Gastroesophageal sphincter (tissue), 4 donors: Measurements from ENCODE around the gene TULP4. TPM values are rescaled to one million over a fixed set of nuclear protein-coding genes. Genes with fewer than 3 reads are reported as not detected.
"Not testable (repeated sequence)": the region's sequence is repeated elsewhere in the genome, so short reads cannot be mapped to it uniquely, and the experiment has no call there.

Experiments
- ATAC-seq: fragments of 150-250 bp; one replicate; pipeline ENCODE4 v1.9.1; 2016; ENCODE audit warnings: mild to moderate bottlenecking, moderate library complexity
- H3K27ac ChIP-seq, 4 donors: fragments of 200-600 bp; sonication (generic) in 3 of 4; 1 replicate in 3 of 4; 2 replicates in 1 of 4; pipeline ENCODE4 v1.5.1; 2016 to 2019
- H3K27me3 ChIP-seq: fragments of 200-600 bp; sonication (generic); one replicate; pipeline ENCODE4 v1.5.1; 2019
- H3K36me3 ChIP-seq, 2 donors: fragments of 200-600 bp; sonication (generic); one replicate each; pipeline ENCODE4 v1.5.1; 2019; ENCODE audit warnings: control low read depth in 1 of 2
- H3K4me1 ChIP-seq, 3 donors: fragments of 200-600 bp; sonication (generic); 1 replicate in 2 of 3; 2 replicates in 1 of 3; pipeline ENCODE4 v1.5.1; 2016 to 2019; ENCODE audit warnings: control low read depth in 2 of 3
- H3K4me3 ChIP-seq, 2 donors: fragments of 200-600 bp; sonication (generic); one replicate each; pipeline ENCODE4 v1.5.1; 2019; ENCODE audit warnings: mild to moderate bottlenecking in 1 of 2, moderate library complexity in 1 of 2
- H3K9me3 ChIP-seq, 3 donors: fragments of 200-600 bp; sonication (generic); one replicate each; pipeline ENCODE4 v1.5.1; 2017 to 2019; ENCODE audit warnings: control low read depth in 2 of 3
- CTCF ChIP-seq, 4 experiments: fragments of 200-600 bp in 2 of 4; fragments of 450-650 bp in 2 of 4; sonication (generic) in 1 of 4; IDR thresholded peaks; one replicate each; pipeline ENCODE4 v1.5.1; 2017 to 2019; ENCODE audit warnings: antibody characterized with exemption in 4 of 4, mild to moderate bottlenecking in 2 of 4, moderate library complexity in 2 of 4
- EP300 ChIP-seq: sonication (generic); formaldehyde crosslinking; IDR thresholded peaks from one replicate; pipeline ENCODE4 v1.6.1; 2017; ENCODE audit warnings: antibody characterized with exemption, mild to moderate bottlenecking
- POLR2A ChIP-seq, 2 donors: fragments of 450-650 bp; IDR thresholded peaks; one replicate each; pipeline ENCODE4 v1.6.1; 2017; ENCODE audit warnings: antibody characterized with exemption in 2 of 2, mild to moderate bottlenecking in 2 of 2, moderate library complexity in 1 of 2
- POLR2AphosphoS5 ChIP-seq: sonication (generic); formaldehyde crosslinking; IDR thresholded peaks from one replicate; pipeline ENCODE4 v1.6.1; 2017; ENCODE audit warnings: antibody characterized with exemption
- WGBS, 2 donors: methylation state at CpG; one replicate each; pipeline ENCODE4 v1.1.5; 2018; ENCODE audit warnings: low coverage in 1 of 2; 5-methylcytosine and 5-hydroxymethylcytosine counted together
- total RNA-seq, 4 donors: library from RNA; depleted of rRNA; stranded (reverse); fragments of >200 nt; gene quantifications; one replicate each; pipeline ENCODE4 v1.1.0, GENCODE V29; 2016

The TULP4 gene
- total RNA-seq, 4 donors from 2014 or later: 159 to 244 (median 201) TPM

- H3K9me3 ChIP-seq: no peaks in the 10 kb centered on the region
- H3K36me3 ChIP-seq: no peaks in the 10 kb centered on the region
- no peak overlapping the region for H3K4me3 ChIP-seq
- no peaks in the 10 kb centered on the region for H3K4me1 ChIP-seq
- WGBS, 2 donors: 68 to 79% methylated on average over 5 of the region's 5 CpGs
- no peak for TF ChIP-seq POLR2A (IDR thresholded peaks at IDR 0.05)
- no peak for TF ChIP-seq CTCF (IDR thresholded peaks at IDR 0.05)
- TF ChIP-seq EP300: no peak
- TF ChIP-seq POLR2AphosphoS5: no peak
- H3K27me3 ChIP-seq: no peaks in the 10 kb centered on the region
- no peak for ATAC-seq
- no peak overlapping the region for H3K27ac ChIP-seq
These were observed 83.9 kb downstream of the TULP4 start for GRCh38 chr6:158396136-158396535.

- peaks cover 0 to 6% (median 0%) of the 10 kb centered on the region in 3 donors for H3K4me1 ChIP-seq
- H3K4me3 ChIP-seq: no peak overlapping the region
- no peak for ATAC-seq
- H3K9me3 ChIP-seq: no peaks in the 10 kb centered on the region
- WGBS, 2 donors: 88 to 89% methylated on average over 4 of the region's 4 CpGs
- H3K27ac ChIP-seq: no peak overlapping the region
- TF ChIP-seq CTCF (IDR thresholded peaks at IDR 0.05) (no peak), EP300 (no peak), POLR2AphosphoS5 (no peak), POLR2A (IDR thresholded peaks at IDR 0.05) (no peak)
- H3K27me3 ChIP-seq: no peaks in the 10 kb centered on the region
- H3K36me3 ChIP-seq: no peaks in the 10 kb centered on the region
These were observed 85.3 kb downstream of the TULP4 start for GRCh38 chr6:158397578-158397977.

GRCh38 chr6:158398252-158399024 lies 86.2 kb downstream of the TULP4 start:
- WGBS, 2 donors: 55 to 56% methylated on average over 2 to 3 of the region's 3 CpGs
- H3K4me1 ChIP-seq: peaks cover 0 to 6% (median 0%) of the 10 kb centered on the region in 3 donors
- H3K36me3 ChIP-seq: no peaks in the 10 kb centered on the region
- no peak for TF ChIP-seq POLR2AphosphoS5
- TF ChIP-seq EP300: no peak
- no peak for TF ChIP-seq CTCF (IDR thresholded peaks at IDR 0.05)
- TF ChIP-seq POLR2A (IDR thresholded peaks at IDR 0.05): no peak
- ATAC-seq: no peak
- H3K9me3 ChIP-seq: no peaks in the 10 kb centered on the region
- H3K4me3 ChIP-seq: no peak overlapping the region
- no peaks in the 10 kb centered on the region for H3K27me3 ChIP-seq
- H3K27ac ChIP-seq: no peak overlapping the region

GRCh38 chr6:158399040-158399700 lies 86.9 kb downstream of the TULP4 start:
- no peak overlapping the region for H3K27ac ChIP-seq
- H3K27me3 ChIP-seq: no peaks in the 10 kb centered on the region
- H3K9me3 ChIP-seq: no peaks in the 10 kb centered on the region
- no peak for ATAC-seq
- H3K4me1 ChIP-seq: peaks cover 0 to 6% (median 0%) of the 10 kb centered on the region in 3 donors
- no peak overlapping the region for H3K4me3 ChIP-seq
- no peaks in the 10 kb centered on the region for H3K36me3 ChIP-seq
- TF ChIP-seq POLR2A (IDR thresholded peaks at IDR 0.05): no peak
- TF ChIP-seq POLR2AphosphoS5: no peak
- TF ChIP-seq CTCF (IDR thresholded peaks at IDR 0.05): no peak
- no peak for TF ChIP-seq EP300
- WGBS, 2 donors: 91 to 100% methylated on average over 3 of the region's 3 CpGs

GRCh38 chr6:158402184-158402583 lies 89.9 kb downstream of the TULP4 start:
- TF ChIP-seq POLR2AphosphoS5 (no peak), CTCF (IDR thresholded peaks at IDR 0.05) (no peak), POLR2A (IDR thresholded peaks at IDR 0.05) (no peak), EP300 (no peak)
- Histone ChIP-seq H3K9me3 (no peaks in the 10 kb centered on the region), H3K27ac (no peak overlapping the region), H3K4me3 (no peak overlapping the region), H3K27me3 (no peaks in the 10 kb centered on the region), H3K4me1 (peaks cover 0 to 6% (median 0%) of the 10 kb centered on the region in 3 donors), H3K36me3 (no peaks in the 10 kb centered on the region)
- ATAC-seq: no peak

- 82 to 86% methylated on average over 4 to 12 of the region's 12 CpGs for WGBS, 2 donors
- not testable (repeated sequence) for H3K27ac ChIP-seq, H3K27me3 ChIP-seq, ATAC-seq, H3K9me3 ChIP-seq, H3K4me3 ChIP-seq, H3K36me3 ChIP-seq
- H3K4me1 ChIP-seq: peaks cover 0 to 36% (median 12%) of the 10 kb centered on the region in 3 donors
These were observed 93.1 kb downstream of the TULP4 start for GRCh38 chr6:158405321-158405831.
